SK-N-SH (cell line): Measurements from ENCODE around the gene RBP3. TPM values are rescaled to one million over a fixed set of nuclear protein-coding genes. Genes with fewer than 3 reads are reported as not detected.

Experiments
- CTCF ChIA-PET: fragments of 300-600, 350-600 bp; formaldehyde crosslinking; extraction: SDS; loops from one replicate; lab custom pipeline; 2021; lab: Yijun Ruan, JAX
- POLR2A ChIA-PET: fragments of 350-600 bp; sonication (Branson Sonifier 250); formaldehyde crosslinking; extraction: SDS; loops from one replicate; lab custom pipeline; 2020; ENCODE audit warnings: antibody characterized with exemption, inconsistent platforms; lab: Yijun Ruan, JAX
- DNase-seq: peaks from one replicate; pipeline ENCODE4 v3.0.0; 2012
- H2AFZ ChIP-seq: fragments of 200-600 bp; sonication (generic); 2 replicates; pipeline ENCODE4 v1.8.1; 2016; ENCODE audit warnings: antibody characterized with exemption, mild to moderate bottlenecking, low read depth
- H3F3A ChIP-seq: fragments of 200-600 bp; sonication (generic); replicated peaks from 2 replicates; pipeline ENCODE3; 2016; ENCODE audit warnings: antibody characterized with exemption, mild to moderate bottlenecking; ENCODE audit not compliant: insufficient read depth
- H3K27ac ChIP-seq, 2 experiments: fragments of 200-500 bp in 1 of 2; fragments of 200-600 bp in 1 of 2; sonication (Bioruptor generic) in 1 of 2; sonication (generic), shearing (Covaris generic) in 1 of 2; 2 replicates each; pipeline versions ENCODE4 v1.5.1 to v1.6.1; 2014 to 2016; ENCODE audit warnings: low read depth in 2 of 2, inconsistent platforms in 1 of 2, low read length in 1 of 2, mild to moderate bottlenecking in 1 of 2, mixed read lengths in 1 of 2
- H3K27me3 ChIP-seq: fragments of 200-600 bp; sonication (generic), shearing (Covaris generic); 2 replicates; pipeline ENCODE4 v1.6.1; 2016; ENCODE audit warnings: mixed run types; ENCODE audit not compliant: insufficient read depth
- H3K36me3 ChIP-seq, 2 experiments: fragments of 200-500 bp in 1 of 2; fragments of 200-600 bp in 1 of 2; sonication (Bioruptor generic) in 1 of 2; sonication (generic) in 1 of 2; replicated peaks in 1 of 2; 2 replicates each; pipeline versions ENCODE3 to v1.5.1; 2014 to 2016; ENCODE audit warnings: low read length in 1 of 2, mild to moderate bottlenecking in 1 of 2; ENCODE audit not compliant: insufficient read depth in 2 of 2, control insufficient read depth in 1 of 2
- H3K4me1 ChIP-seq, 2 experiments: fragments of 200-500 bp in 1 of 2; fragments of 200-600 bp in 1 of 2; sonication (Bioruptor generic) in 1 of 2; sonication (generic), shearing (Covaris generic) in 1 of 2; 2 replicates each; pipeline versions ENCODE4 v1.5.1 to v1.6.1; 2014 to 2016; ENCODE audit warnings: low read depth in 1 of 2, low read length in 1 of 2, mixed run types in 1 of 2; ENCODE audit not compliant: insufficient read depth in 2 of 2, control insufficient read depth in 1 of 2
- H3K4me2 ChIP-seq: fragments of 200-600 bp; sonication (generic), shearing (Covaris generic); 2 replicates; pipeline ENCODE4 v1.6.1; 2017; ENCODE audit warnings: mixed run types
- H3K4me3 ChIP-seq, 2 experiments: fragments of 200-500 bp in 1 of 2; fragments of 200-600 bp in 1 of 2; sonication (Bioruptor generic) in 1 of 2; sonication (generic), shearing (Covaris generic) in 1 of 2; 2 replicates each; pipeline versions ENCODE4 v1.5.1 to v1.8.1; 2014 to 2016; ENCODE audit warnings: low read depth in 2 of 2, inconsistent platforms in 1 of 2, low read length in 1 of 2, mild to moderate bottlenecking in 1 of 2, mixed read lengths in 1 of 2, moderate library complexity in 1 of 2
- H3K79me2 ChIP-seq: fragments of 200-600 bp; sonication (generic); 2 replicates; pipeline ENCODE4 v1.8.1; 2017; ENCODE audit warnings: mild to moderate bottlenecking; ENCODE audit not compliant: insufficient read depth
- H3K9ac ChIP-seq: fragments of 200-600 bp; sonication (generic); 2 replicates; pipeline ENCODE4 v1.6.1; 2017; ENCODE audit warnings: mixed run types
- H3K9me2 ChIP-seq: fragments of 200-600 bp; sonication (generic); 2 replicates; pipeline ENCODE4 v1.6.1; 2017; ENCODE audit warnings: mixed run types
- H3K9me3 ChIP-seq: fragments of 200-600 bp; sonication (generic); 2 replicates; pipeline ENCODE4 v1.6.1; 2017; ENCODE audit warnings: mixed run types, mild to moderate bottlenecking, moderate library complexity
- H4K20me1 ChIP-seq: fragments of 200-600 bp; sonication (generic); 2 replicates; pipeline ENCODE4 v1.6.1; 2017; ENCODE audit warnings: mild to moderate bottlenecking, mixed run types; ENCODE audit not compliant: insufficient read depth
- CHD2 ChIP-seq: fragments of 150-350 bp; IDR thresholded peaks from 2 replicates; pipeline ENCODE4 v1.6.1; 2018; ENCODE audit warnings: low read length; ENCODE audit not compliant: partially characterized antibody
- NFIC ChIP-seq: IDR thresholded peaks from 2 replicates; pipeline ENCODE4 v1.4.0; 2012; ENCODE audit warnings: borderline replicate concordance
- NRF1 ChIP-seq: IDR thresholded peaks from 2 replicates; pipeline ENCODE4 v1.6.1; 2012; ENCODE audit warnings: low read depth, mild to moderate bottlenecking, low read length
- RFX5 ChIP-seq: IDR thresholded peaks from 2 replicates; pipeline ENCODE4 v1.6.1; 2012; ENCODE audit warnings: mild to moderate bottlenecking, improper control_type of control experiment, low read length
- USF1 ChIP-seq: IDR thresholded peaks from 2 replicates; pipeline ENCODE4 v1.4.0; 2012; ENCODE audit warnings: low read depth, borderline replicate concordance
- YY1 ChIP-seq: IDR thresholded peaks from 2 replicates; pipeline ENCODE4 v1.4.0; 2012; ENCODE audit warnings: low read depth, mild to moderate bottlenecking
- WGBS: methylation state at CpG from one replicate; pipeline ENCODE4 v1.1.6; 2017; ENCODE audit warnings: low lambda C conversion rate; 5-methylcytosine and 5-hydroxymethylcytosine counted together
- polyA plus RNA-seq, 3 experiments: library from polyadenylated mRNA; depleted of rRNA; stranded (reverse); fragments of >200 nt; gene quantifications; 2 replicates each; pipeline ENCODE4 v1.2.3, GENCODE V29; 2012
- TF ChIP-seq, protein P1 (sequence below): fragments of 150-350 bp; IDR thresholded peaks from 2 replicates; pipeline ENCODE4 v1.6.1; 2016; ENCODE audit warnings: mild to moderate bottlenecking, low read depth, low read length
- TF ChIP-seq, protein P2 (sequence below): IDR thresholded peaks from 2 replicates; pipeline ENCODE4 v1.6.1; 2012; ENCODE audit warnings: mild to moderate bottlenecking, low read depth, low read length, moderate library complexity
- TF ChIP-seq, protein P3 (sequence below): IDR thresholded peaks from 2 replicates; pipeline ENCODE4; 2012
- TF ChIP-seq, protein P4 (sequence below): fragments of 200-600 bp; sonication (generic); IDR thresholded peaks from 2 replicates; pipeline ENCODE4 v1.6.1; 2017; ENCODE audit warnings: antibody characterized with exemption, mild to moderate bottlenecking, moderate library complexity

The RBP3 gene
- polyA plus RNA-seq, 1 of the 3 experiments (the other 2 are of a cell fraction), result not detected

DNA sequence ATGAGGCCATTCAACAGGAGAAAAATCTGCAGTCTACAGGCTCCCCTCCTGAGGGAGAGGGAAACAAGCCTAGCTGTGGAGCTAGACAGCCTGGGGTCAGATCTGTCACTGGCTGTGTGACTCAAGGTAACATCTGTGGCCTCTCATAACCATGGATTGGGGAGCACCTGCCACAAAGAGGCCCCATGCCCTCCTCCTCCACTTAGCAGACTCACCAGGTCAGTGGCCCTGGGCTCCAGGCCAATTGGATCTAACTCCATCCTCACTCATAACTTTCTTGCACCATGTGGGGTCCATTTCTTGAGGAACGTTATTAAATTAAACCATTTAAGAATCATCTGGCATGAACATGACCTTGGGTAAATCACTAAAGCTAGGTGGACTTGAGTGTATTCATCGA lies 46.3 kb upstream of the RBP3 start:
- Histone ChIP-seq H3F3A (no peaks in the 10 kb centered on the region), H3K9ac (no peak overlapping the region), H3K4me3 (peak overlapping the region in 1 of 2 experiments; percentile 49; a peak in 1 of 4 replicates)
- TF ChIP-seq, protein P1, sequence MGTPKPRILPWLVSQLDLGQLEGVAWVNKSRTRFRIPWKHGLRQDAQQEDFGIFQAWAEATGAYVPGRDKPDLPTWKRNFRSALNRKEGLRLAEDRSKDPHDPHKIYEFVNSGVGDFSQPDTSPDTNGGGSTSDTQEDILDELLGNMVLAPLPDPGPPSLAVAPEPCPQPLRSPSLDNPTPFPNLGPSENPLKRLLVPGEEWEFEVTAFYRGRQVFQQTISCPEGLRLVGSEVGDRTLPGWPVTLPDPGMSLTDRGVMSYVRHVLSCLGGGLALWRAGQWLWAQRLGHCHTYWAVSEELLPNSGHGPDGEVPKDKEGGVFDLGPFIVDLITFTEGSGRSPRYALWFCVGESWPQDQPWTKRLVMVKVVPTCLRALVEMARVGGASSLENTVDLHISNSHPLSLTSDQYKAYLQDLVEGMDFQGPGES, result no peak
- TF ChIP-seq NFIC, result no peak
- no peak for TF ChIP-seq RFX5
- no peak for TF ChIP-seq CHD2
- TF ChIP-seq NRF1, result no peak
- TF ChIP-seq, all 33 proteins: peak for 0
- CTCF ChIA-PET, result interaction anchor here (1.5 to 5.2 kb wide), 3 partner anchors 10 to 277 kb away, joined by 4 to 50 read pairs (median 28); no protein-coding TSS in a partner anchor
- H3K27me3 ChIP-seq, result peaks cover 36% of the 10 kb centered on the region
- H3K79me2 ChIP-seq, result no peaks in the 10 kb centered on the region
- H3K36me3 ChIP-seq, result no peaks in the 10 kb centered on the region
- H4K20me1 ChIP-seq, result no peaks in the 10 kb centered on the region
- H3K9me2 ChIP-seq, result no peaks in the 10 kb centered on the region
- POLR2A ChIA-PET, result interaction anchor here (1.5 kb wide), 1 partner anchor 14 kb away, joined by 4 read pairs; no protein-coding TSS in a partner anchor
- 44% methylated on average over 2 of the region's 2 CpGs for WGBS
- H3K4me2 ChIP-seq, result no peak overlapping the region
- no peaks in the 10 kb centered on the region for H3K9me3 ChIP-seq
- H2AFZ ChIP-seq, result no peak overlapping the region
- H3K4me1 ChIP-seq, result peaks cover 0 to 61% of the 10 kb centered on the region in 2 experiments; a peak in 1 of 4 replicates
- no peak for DNase-seq
- peak overlapping the region in 1 of 2 experiments; percentile 71; a peak in 1 of 4 replicates for H3K27ac ChIP-seq

DNA sequence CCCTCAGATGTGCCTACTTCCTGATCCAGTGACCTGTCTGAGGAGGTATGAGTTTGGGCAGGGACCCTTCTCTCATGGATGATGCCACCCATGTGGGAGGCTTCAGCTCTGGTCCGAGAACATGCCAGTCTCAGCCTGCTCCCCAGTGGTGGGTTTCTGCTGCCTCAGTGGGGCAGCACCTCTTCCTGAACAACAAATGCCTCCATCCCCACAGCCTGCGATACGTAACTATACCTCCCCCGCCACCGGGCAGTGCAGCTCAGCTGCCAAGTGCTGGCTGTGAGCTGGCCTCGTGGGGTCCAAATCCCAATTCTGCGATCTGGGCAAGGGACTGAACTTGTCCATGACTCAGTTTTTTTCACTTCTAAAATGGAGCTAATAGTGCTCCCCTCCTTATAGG lies 45.1 kb upstream of the RBP3 start:
- no peak overlapping the region for H3K4me2 ChIP-seq
- 37% methylated on average over 5 of the region's 7 CpGs for WGBS
- peak overlapping the region in 1 of 2 experiments; percentile 49; a peak in 1 of 4 replicates for H3K4me3 ChIP-seq
- DNase-seq, result no peak
- TF ChIP-seq USF1, result no peak
- TF ChIP-seq, protein P2, sequence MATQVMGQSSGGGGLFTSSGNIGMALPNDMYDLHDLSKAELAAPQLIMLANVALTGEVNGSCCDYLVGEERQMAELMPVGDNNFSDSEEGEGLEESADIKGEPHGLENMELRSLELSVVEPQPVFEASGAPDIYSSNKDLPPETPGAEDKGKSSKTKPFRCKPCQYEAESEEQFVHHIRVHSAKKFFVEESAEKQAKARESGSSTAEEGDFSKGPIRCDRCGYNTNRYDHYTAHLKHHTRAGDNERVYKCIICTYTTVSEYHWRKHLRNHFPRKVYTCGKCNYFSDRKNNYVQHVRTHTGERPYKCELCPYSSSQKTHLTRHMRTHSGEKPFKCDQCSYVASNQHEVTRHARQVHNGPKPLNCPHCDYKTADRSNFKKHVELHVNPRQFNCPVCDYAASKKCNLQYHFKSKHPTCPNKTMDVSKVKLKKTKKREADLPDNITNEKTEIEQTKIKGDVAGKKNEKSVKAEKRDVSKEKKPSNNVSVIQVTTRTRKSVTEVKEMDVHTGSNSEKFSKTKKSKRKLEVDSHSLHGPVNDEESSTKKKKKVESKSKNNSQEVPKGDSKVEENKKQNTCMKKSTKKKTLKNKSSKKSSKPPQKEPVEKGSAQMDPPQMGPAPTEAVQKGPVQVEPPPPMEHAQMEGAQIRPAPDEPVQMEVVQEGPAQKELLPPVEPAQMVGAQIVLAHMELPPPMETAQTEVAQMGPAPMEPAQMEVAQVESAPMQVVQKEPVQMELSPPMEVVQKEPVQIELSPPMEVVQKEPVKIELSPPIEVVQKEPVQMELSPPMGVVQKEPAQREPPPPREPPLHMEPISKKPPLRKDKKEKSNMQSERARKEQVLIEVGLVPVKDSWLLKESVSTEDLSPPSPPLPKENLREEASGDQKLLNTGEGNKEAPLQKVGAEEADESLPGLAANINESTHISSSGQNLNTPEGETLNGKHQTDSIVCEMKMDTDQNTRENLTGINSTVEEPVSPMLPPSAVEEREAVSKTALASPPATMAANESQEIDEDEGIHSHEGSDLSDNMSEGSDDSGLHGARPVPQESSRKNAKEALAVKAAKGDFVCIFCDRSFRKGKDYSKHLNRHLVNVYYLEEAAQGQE, result no peak
- no peak for TF ChIP-seq YY1
- TF ChIP-seq, protein P3, sequence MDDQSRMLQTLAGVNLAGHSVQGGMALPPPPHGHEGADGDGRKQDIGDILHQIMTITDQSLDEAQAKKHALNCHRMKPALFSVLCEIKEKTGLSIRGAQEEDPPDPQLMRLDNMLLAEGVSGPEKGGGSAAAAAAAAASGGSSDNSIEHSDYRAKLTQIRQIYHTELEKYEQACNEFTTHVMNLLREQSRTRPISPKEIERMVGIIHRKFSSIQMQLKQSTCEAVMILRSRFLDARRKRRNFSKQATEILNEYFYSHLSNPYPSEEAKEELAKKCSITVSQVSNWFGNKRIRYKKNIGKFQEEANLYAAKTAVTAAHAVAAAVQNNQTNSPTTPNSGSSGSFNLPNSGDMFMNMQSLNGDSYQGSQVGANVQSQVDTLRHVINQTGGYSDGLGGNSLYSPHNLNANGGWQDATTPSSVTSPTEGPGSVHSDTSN, result no peak
- TF ChIP-seq, protein P4, sequence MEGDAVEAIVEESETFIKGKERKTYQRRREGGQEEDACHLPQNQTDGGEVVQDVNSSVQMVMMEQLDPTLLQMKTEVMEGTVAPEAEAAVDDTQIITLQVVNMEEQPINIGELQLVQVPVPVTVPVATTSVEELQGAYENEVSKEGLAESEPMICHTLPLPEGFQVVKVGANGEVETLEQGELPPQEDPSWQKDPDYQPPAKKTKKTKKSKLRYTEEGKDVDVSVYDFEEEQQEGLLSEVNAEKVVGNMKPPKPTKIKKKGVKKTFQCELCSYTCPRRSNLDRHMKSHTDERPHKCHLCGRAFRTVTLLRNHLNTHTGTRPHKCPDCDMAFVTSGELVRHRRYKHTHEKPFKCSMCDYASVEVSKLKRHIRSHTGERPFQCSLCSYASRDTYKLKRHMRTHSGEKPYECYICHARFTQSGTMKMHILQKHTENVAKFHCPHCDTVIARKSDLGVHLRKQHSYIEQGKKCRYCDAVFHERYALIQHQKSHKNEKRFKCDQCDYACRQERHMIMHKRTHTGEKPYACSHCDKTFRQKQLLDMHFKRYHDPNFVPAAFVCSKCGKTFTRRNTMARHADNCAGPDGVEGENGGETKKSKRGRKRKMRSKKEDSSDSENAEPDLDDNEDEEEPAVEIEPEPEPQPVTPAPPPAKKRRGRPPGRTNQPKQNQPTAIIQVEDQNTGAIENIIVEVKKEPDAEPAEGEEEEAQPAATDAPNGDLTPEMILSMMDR, result no peak
- TF ChIP-seq, all 33 proteins: peak for 0
- Histone ChIP-seq H3K9me2 (no peaks in the 10 kb centered on the region), H3K36me3 (no peaks in the 10 kb centered on the region), H3F3A (no peaks in the 10 kb centered on the region), H3K27me3 (peaks cover 28% of the 10 kb centered on the region), H3K4me1 (peaks cover 0 to 65% of the 10 kb centered on the region in 2 experiments; a peak in 1 of 4 replicates), H3K27ac (no peak overlapping the region; a peak in 1 of 4 replicates), H3K79me2 (no peaks in the 10 kb centered on the region), H3K9ac (no peak overlapping the region), H4K20me1 (no peaks in the 10 kb centered on the region), H2AFZ (no peak overlapping the region), H3K9me3 (no peaks in the 10 kb centered on the region)
- ChIA-PET POLR2A (interaction anchor here (0.8 to 1.9 kb wide), 2 partner anchors 255 to 268 kb away, joined by 3 to 8 read pairs; no protein-coding TSS in a partner anchor), CTCF (interaction anchor here (1.5 to 5.2 kb wide), 3 partner anchors 9 to 309 kb away, joined by 6 to 50 read pairs (median 28); no protein-coding TSS in a partner anchor)
